Stimulated activated CD8-positive, alpha-beta memory T cell treated with anti-CD3 and anti-CD28 coated beads, Interleukin-7, amount 100 ng/mL, for 1 hour (primary cell): ENCODE measurements around the gene SULT1C4.
"Not testable (repeated sequence)": the region's sequence is repeated elsewhere in the genome, so short reads cannot be mapped to it uniquely, and the experiment has no call there.

ENCODE experiments used
- DNase-seq, 2 donors: peaks; one replicate each; pipeline ENCODE4 v3.0.0-alpha.2; 2020; ENCODE audit warnings: low read depth in 2 of 2

Gene SULT1C4

DNA sequence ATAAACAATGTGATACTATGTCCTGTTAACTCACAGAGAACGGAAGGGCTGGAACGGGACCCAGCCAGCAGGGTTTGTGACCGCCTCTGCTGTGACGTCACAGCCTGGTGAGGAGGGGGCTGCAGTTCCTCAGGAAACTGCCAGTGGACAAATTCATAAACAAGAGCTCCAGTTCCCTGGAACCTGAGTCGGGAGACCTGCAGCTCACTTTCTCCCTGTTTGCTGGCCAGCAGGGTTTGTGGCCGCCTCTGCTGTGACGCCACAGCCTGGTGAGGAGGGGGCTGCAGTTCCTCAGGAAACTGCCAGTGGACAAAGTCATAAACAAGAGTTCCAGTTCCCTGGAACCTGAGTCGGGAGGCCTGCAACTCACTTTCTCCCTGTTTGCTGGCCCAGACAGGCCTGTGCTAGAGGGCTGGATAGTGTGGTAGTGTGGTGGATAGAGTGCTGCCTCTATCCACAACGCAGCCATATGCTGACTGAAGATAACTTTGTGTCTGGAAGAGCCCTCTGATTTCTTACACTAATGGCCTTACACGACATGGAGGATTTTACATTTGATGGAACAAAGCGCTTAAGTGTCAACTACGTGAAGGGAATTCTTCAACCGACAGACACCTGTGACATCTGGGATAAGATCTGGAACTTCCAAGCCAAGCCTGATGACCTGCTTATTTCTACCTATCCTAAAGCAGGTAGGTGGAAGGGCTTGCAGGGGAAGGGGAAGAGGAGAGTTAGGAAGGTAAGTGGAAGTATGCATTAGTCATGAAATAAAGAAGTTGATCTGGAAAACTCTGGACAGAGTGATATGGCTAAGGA is at the start of gene SULT1C4:
Gene SULT1C4, plus strand, starts transcription at position 140 of the 816 bp plus-strand sequence. Its CDS starts 384 bp downstream, at position 524.
- no peak for DNase-seq

- DNase-seq, result no peak
Observed at GRCh38 chr2:108329771-108330170, 48.0 kb upstream of the SULT1C4 start.

DNA sequence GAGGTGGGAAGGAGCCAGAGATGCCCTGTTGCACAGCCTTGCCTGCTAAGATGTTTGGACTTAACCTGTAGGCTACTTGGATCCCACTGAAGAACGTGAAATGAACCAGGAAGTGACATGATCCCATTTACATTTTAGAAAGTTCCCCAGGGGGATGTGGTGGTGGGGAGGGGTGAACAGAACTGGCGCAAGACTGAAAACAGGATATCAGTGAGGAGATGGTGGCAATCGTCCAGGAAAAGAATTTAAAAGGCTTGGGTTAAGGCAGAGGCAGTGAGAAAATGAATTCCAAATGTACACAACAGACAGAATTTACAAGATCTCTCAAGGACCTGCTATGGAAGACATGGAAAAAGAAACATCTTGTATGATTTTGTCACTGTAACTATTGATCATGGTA is 46.8 kb upstream of the SULT1C4 start:
- DNase-seq, result no peak

- no peak for DNase-seq
Observed at GRCh38 chr2:108345951-108346350, 31.8 kb upstream of the SULT1C4 start.

DNA sequence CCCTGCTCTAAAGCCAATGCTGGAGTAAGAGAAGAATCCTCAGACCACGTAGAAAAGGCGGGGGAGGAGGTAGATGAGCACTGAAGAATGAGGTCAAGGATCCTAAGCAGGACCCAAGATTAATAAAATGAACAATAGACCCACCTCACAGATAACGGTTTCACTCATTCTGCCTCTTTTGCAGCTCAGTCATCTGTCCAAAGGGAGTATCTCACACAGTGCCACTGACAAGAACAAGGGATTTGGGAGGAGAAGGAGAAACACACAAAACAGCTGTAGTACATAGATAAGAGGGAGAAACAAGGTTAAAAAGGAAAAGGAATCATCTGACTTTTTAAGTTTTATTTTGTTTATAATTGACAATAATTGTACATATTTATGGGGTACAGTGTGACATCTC is 30.9 kb upstream of the SULT1C4 start:
- no peak for DNase-seq

DNA sequence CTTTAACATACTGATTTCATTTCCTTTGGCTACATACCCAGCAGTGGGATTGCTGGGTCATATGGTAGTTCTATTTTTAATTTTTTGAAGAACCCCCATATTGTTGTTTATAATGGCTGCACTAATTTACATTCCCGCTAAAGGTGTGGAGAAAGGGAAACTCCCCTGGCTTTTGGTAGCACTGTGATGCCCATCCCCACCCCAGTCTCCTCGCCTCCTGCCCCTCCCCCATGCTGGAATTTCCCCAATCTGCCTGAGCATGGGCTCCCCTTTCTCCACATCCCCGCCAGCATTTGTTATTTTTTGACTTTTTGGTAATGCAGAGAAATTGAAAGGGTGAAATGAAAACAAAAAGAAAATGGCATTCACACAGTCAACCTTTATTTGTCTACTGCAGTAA is 30.0 kb upstream of the SULT1C4 start:
- no peak for DNase-seq

DNA sequence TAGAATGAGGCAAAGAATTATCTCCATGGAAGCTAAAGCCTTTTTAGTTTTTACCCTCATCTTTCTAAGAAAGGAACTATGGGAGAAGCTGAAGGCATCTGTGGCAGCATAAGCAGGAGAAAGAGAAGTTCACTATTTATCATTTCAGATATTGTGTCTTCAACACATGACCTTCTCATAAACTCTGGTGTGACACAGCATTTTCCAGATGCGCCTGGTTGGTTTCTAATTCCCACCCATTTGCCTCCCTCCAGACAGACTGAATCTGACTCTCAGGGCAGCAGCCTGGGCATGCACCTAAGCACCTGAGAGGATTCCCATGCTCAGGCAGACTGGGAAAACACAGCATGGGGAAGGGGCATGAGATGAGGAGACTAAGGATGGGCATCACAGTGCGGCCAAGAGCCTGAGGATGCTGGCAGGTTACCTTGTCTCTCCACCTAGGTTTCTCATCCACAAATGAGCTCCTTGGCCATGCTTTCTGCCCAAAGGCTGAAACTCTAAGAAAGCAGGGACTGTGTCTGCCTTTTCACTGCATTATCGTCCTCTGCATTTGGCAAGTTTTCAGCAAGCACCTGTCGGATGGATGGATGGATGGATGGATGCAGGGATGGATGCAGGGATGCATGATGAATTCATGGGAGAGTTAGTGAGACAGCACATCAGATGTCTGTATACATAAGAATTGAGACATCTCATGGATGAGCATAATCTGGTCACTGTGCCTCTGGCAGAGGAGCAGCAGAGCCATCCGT is 28.8 kb upstream of the SULT1C4 start:
- no peak for DNase-seq

DNA sequence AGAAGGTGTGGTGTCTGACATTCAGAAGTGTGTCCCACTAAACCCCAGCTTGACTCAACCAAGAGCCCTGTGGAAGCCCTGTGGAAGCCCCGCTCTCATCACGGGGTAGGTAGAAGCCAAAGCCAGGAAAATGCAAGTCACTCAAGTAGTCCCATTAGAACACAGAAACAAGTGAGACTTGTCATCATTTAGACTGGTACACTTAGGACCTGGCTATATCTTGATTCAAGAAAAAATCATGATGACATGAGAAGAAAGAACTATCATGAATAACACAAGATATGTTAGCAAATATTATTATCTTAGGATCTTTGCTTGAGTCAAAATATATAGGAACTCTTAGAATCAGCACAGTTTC is 28.2 kb upstream of the SULT1C4 start:
- DNase-seq, result no peak

GRCh38 chr2:108351889-108352288 is 25.9 kb upstream of the SULT1C4 start:
- no peak for DNase-seq

DNA sequence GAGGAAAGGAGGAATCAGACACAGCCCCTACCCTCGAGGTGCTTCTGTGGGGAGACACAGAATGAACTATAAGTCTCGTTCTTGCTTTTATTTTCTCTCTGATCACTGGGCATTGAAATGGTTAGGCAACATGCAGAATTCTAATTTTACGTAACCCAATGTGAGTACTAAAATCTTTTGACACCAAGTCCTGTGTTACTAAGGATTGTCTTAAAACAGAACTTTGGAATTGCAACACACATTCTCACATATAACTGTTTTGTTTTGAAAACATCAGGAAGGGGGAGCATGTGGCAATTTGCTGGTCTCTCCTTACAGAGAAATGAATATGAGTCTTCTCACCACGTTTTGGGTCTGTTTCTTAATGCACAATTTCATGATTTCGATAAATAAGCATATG is 23.6 kb upstream of the SULT1C4 start:
- no peak for DNase-seq

- no peak for DNase-seq
Observed at GRCh38 chr2:108355906-108356734, 21.6 kb upstream of the SULT1C4 start.

DNA sequence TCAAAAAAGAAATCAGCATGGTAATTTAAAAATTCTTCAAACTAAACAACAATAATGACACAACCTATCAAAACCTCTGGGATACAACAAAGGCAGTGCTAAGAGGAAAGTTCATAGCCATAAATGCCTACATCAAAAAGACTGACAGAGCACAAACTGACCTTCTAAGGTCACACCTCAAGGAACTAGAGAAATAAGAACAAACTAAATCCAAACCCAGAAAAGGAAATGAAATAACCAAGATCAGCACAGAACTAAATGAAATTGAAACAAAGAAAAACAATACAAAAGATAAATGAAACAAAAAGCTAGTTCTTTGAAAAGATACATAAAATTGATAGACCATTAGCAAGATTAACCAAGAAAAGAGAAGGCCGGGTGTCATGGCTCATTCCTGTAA is 18.4 kb upstream of the SULT1C4 start:
- DNase-seq, result not testable (repeated sequence)

DNA sequence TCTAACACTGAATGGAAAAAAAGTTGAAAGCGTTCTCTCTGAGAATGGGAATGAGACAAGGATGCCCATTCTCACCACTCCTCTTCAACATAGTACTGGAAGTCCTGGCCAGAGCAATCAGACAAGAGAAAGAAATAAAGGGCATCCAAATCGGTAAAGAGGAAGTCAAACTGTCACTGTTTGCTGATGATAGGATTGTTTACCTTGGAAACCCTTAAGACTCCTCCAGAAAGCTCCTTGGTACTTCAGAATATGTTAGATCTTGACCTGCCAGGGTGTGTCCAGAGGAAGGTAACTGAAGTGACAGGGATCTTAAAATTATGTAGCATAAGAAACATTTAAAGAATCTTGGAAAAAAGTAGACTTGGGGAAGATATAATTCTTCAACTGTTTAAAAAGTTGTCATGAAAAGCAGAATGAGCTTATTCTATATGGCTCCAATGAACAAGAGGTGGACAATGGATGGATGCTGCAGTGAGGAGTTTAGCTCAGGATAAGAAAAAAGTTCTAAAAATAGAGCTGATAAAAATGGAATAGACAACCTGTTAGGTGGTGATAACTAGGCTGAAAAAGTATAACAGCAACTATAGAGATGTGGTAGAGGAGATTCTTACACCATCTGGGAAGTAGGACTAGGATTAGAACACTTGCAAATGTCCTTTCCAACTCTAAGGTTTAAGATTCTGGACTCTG is 16.8 kb upstream of the SULT1C4 start:
- no peak for DNase-seq

GRCh38 chr2:108363024-108363907 is 14.5 kb upstream of the SULT1C4 start:
- no peak for DNase-seq

GRCh38 chr2:108363908-108364225 is 13.9 kb upstream of the SULT1C4 start:
- no peak for DNase-seq

DNA sequence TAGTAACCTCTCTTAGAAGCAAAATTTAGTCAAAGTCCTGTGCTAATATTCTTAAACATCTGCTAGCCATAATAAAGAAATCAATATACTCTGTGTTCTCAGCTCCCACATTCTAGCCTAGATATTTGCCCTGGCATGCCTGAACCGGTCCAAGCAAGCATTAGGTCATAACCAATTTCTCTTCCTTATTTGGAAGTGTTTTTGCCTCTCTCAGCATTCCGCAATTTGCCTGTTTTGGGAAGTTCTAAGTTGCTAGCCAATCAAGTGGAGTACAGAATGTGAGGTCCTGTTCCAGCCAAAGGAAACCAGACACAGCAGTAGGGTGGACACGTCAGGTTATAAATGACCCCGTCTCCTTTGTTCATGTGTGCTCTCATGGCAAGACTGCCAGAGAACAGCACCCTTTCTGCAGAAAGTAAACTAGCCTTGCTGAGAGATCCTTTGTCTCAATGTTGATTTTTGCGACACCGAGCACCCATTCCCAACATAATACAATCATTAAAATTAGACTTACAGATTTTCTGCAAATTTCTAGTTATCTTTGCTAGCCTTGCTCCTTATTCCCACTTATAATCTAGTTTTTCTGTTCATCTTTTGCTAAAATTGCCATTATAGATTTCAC is 13.0 kb upstream of the SULT1C4 start:
- DNase-seq, result no peak

DNA sequence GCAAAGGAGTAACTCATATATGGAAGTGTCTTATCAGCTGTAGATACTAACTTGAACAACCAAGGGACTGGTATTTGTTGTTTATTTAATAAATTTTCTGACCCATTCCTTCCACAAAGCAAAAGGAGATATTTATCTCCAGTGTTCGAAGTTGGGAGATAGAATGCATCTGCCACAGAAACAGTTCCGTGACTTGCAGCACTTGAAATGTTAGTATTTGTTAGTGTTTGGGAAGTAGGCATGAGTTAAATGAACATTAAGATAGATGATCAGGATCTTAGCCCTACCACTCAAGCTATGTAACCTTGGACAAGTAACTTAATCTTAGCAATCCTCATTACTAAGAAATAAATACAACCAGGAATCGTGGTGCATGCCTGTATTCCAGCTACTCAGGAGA is 12.1 kb upstream of the SULT1C4 start:
- DNase-seq, result no peak

- DNase-seq, result no peak
Observed at GRCh38 chr2:108367014-108367413, 10.7 kb upstream of the SULT1C4 start.

DNA sequence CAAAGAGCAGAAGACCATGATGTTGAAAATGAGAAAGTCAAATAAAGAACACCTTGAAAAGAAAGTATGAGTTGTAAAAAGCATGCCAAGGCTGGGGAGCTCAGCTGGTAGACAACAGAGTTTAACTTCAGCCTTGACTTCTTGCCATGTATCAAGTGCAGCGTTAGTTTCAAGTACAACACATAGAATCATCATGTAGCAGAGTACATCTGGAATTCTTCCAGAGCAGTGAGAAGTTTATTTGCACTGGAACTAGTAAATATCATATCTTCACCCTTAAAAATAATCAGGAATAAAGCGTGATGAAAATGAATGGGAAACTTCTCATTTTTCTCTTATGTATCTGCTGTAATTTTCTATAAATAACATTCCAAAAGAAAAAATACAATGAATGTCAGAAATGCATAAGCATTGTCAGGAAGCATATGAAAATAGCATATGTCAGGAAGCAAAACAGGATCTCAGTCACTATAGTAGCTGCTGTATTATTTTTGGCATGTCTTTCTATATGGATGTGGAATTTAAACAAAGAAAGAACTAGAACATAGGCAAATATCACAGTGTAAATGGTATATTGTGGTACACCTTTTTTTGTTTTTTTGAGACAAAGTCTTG is 10.1 kb upstream of the SULT1C4 start:
- DNase-seq, result no peak

- DNase-seq, result no peak
Observed at GRCh38 chr2:108369153-108369552, 8.6 kb upstream of the SULT1C4 start.
